Measurements from ENCODE around the gene KCNMA1. TPM values are rescaled to one million over a fixed set of nuclear protein-coding genes. Genes with fewer than 3 reads are reported as not detected.

Gene KCNMA1
- total and polyA plus RNA-seq, 4 experiments from 2014 or later: 0.26 TPM; not detected in 3

DNA sequence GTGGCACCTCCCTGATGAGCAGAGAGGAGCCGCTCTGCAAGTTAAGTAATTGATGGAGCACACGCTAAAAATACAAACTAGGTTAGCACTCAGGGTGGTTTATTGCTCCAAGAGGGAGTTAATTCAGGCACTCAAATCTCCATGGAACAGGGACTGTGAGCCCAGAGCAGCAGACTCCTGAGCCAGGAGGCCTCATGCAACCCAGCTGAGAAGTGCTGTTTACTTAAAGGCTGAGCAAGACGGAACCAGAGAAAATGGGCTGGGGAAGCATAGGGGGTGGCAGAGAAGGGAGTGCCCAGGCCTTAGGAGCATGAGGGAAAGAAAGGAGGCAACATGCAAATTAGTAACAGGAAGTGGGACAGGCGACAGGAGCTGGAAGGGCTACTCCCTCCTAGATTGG lies 174.1 kb downstream of the KCNMA1 start:
- peaks cover 0 to 4% (median 0%) of the 10 kb centered on the region in 8 donors for H3K9me3 Mint-ChIP-seq
- H3K27ac ChIP-seq (ENCODE audit: low read depth, low read length): no peak overlapping the region
- no peaks in the 10 kb centered on the region for H3K4me1 Mint-ChIP-seq

DNA sequence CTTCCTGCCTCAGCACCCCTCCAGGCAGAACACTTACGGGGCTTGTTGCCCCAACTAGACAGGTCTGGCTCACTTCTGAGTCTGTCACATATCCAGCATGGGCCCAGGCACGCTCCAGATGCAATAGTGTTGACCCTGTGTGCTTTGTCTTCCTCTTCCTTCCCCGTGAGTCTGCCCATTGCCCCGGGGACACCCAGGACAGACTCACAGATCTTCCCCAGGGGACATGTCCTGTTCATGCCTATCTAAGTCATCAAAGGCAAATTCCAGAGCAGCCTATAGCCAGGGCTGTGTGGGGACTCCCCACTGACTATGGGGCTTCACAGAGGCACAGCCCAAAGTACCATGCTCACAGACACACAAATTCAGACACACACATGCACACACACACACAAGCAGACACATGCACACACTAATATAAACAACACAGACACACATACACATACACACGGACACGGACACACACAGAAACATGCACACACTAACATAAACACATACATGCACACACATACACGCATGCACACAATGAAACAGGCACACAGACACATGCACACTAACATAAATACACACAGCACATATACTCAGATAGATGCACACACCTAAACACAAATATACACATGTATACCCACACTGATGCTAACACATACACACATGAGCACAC lies 175.8 kb downstream of the KCNMA1 start:
- no peaks in the 10 kb centered on the region for H3K36me3 ChIP-seq (ENCODE audit: insufficient read depth, low read length)
- H3K4me3 Mint-ChIP-seq: no peak overlapping the region
- no peak overlapping the region for H3K4me3 ChIP-seq (ENCODE audit: low read length in 2 of 2)
- H3K27me3 Mint-ChIP-seq: no peaks in the 10 kb centered on the region
- POLR2A ChIA-PET (ENCODE audit: partially characterized antibody): no interaction called here
- peaks cover 0 to 4% (median 0%) of the 10 kb centered on the region in 8 donors for H3K9me3 Mint-ChIP-seq
- no peaks in the 10 kb centered on the region for H3K27me3 ChIP-seq (ENCODE audit: insufficient read depth, low read length)
- no peak overlapping the region for H3K27ac Mint-ChIP-seq
- no peaks in the 10 kb centered on the region for H3K9me3 ChIP-seq (ENCODE audit: control insufficient read depth in 1 of 2, low read length in 2 of 2)
- no peaks in the 10 kb centered on the region for H3K4me1 Mint-ChIP-seq
- no peaks in the 10 kb centered on the region for H3K36me3 Mint-ChIP-seq
- intact Hi-C loops (cut with micrococcal nuclease): no loop called here
- no peaks in the 10 kb centered on the region for H3K4me1 ChIP-seq (ENCODE audit: insufficient read depth, low read length)
- CTCF ChIA-PET (ENCODE audit: partially characterized antibody): no interaction called here
- DNase-seq: no peak
- no peak overlapping the region for H3K27ac ChIP-seq (ENCODE audit: low read depth, low read length)

More for the DNA sequence above, 174.1 kb downstream of the KCNMA1 start:
- Histone ChIP-seq H3K4me1 (ENCODE audit: insufficient read depth, low read length) (no peaks in the 10 kb centered on the region), H3K9me3 (ENCODE audit: control insufficient read depth in 1 of 2, low read length in 2 of 2) (no peaks in the 10 kb centered on the region), H3K36me3 (ENCODE audit: insufficient read depth, low read length) (no peaks in the 10 kb centered on the region), H3K27me3 (ENCODE audit: insufficient read depth, low read length) (no peaks in the 10 kb centered on the region), H3K4me3 (ENCODE audit: low read length in 2 of 2) (no peak overlapping the region)
- Mint-ChIP-seq H3K27me3 (no peaks in the 10 kb centered on the region), H3K27ac (no peak overlapping the region), H3K36me3 (no peaks in the 10 kb centered on the region), H3K4me3 (no peak overlapping the region)
- intact Hi-C loops (cut with micrococcal nuclease): no loop called here
- ChIA-PET POLR2A (ENCODE audit: partially characterized antibody) (no interaction called here), CTCF (ENCODE audit: partially characterized antibody) (no interaction called here)
- DNase-seq: no peak

GRCh38 chr10:77459905-77460304 lies 177.7 kb downstream of the KCNMA1 start:
- ChIA-PET CTCF (ENCODE audit: partially characterized antibody) (no interaction called here), POLR2A (ENCODE audit: partially characterized antibody) (no interaction called here)
- Mint-ChIP-seq H3K4me1 (no peaks in the 10 kb centered on the region), H3K4me3 (no peak overlapping the region), H3K27ac (no peak overlapping the region), H3K36me3 (no peaks in the 10 kb centered on the region), H3K9me3 (peaks cover 0 to 2% (median 0%) of the 10 kb centered on the region in 8 donors), H3K27me3 (no peaks in the 10 kb centered on the region)
- DNase-seq: no peak
- H3K36me3 ChIP-seq (ENCODE audit: insufficient read depth, low read length): no peaks in the 10 kb centered on the region
- intact Hi-C loops (cut with micrococcal nuclease): no loop called here
- H3K4me1 ChIP-seq (ENCODE audit: insufficient read depth, low read length): no peaks in the 10 kb centered on the region
- no peaks in the 10 kb centered on the region for H3K9me3 ChIP-seq (ENCODE audit: control insufficient read depth in 1 of 2, low read length in 2 of 2)
- H3K4me3 ChIP-seq (ENCODE audit: low read length in 2 of 2): no peak overlapping the region
- H3K27me3 ChIP-seq (ENCODE audit: insufficient read depth, low read length): no peaks in the 10 kb centered on the region
- H3K27ac ChIP-seq (ENCODE audit: low read depth, low read length): no peak overlapping the region

DNA sequence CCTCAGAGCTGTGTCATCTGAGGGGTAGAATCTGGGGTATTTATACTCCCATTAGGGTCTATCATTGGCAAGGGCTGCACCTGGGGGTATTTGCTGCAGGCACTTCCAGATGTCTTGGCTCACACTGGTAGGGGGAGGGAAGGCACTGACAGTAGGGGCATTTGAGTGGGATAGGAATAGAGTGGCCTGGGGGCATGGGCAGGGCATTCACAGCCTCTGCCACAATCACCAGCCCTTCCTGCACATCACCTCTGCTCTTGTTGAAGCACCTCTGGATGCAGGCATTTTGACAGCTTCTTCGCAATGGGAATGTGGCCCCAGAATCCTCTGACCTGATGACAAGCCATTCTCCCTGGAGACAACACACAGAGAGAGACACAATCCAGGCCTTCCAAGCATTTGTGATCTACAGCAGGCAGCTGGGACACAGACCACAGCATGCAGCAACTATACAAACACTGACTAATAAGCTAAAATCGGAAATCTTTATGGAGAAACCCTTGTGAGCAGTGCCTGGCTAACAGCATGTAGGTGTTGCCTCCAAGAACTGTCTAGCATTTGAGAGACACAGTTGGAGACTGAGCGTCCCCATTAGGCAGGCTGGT lies 178.5 kb downstream of the KCNMA1 start:
- Histone ChIP-seq H3K27me3 (ENCODE audit: insufficient read depth, low read length) (no peaks in the 10 kb centered on the region), H3K36me3 (ENCODE audit: insufficient read depth, low read length) (no peaks in the 10 kb centered on the region), H3K27ac (ENCODE audit: low read depth, low read length) (no peak overlapping the region), H3K4me1 (ENCODE audit: insufficient read depth, low read length) (no peaks in the 10 kb centered on the region), H3K9me3 (ENCODE audit: control insufficient read depth in 1 of 2, low read length in 2 of 2) (no peaks in the 10 kb centered on the region), H3K4me3 (ENCODE audit: low read length in 2 of 2) (no peak overlapping the region)
- H3K4me1 Mint-ChIP-seq: no peaks in the 10 kb centered on the region
- intact Hi-C loops (cut with micrococcal nuclease): no loop called here
- H3K27me3 Mint-ChIP-seq: no peaks in the 10 kb centered on the region
- CTCF ChIA-PET (ENCODE audit: partially characterized antibody): no interaction called here
- H3K9me3 Mint-ChIP-seq: peaks cover 0 to 2% (median 0%) of the 10 kb centered on the region in 8 donors
- no peaks in the 10 kb centered on the region for H3K36me3 Mint-ChIP-seq
- H3K27ac Mint-ChIP-seq: no peak overlapping the region
- H3K4me3 Mint-ChIP-seq: no peak overlapping the region
- POLR2A ChIA-PET (ENCODE audit: partially characterized antibody): no interaction called here
- no peak for DNase-seq

DNA sequence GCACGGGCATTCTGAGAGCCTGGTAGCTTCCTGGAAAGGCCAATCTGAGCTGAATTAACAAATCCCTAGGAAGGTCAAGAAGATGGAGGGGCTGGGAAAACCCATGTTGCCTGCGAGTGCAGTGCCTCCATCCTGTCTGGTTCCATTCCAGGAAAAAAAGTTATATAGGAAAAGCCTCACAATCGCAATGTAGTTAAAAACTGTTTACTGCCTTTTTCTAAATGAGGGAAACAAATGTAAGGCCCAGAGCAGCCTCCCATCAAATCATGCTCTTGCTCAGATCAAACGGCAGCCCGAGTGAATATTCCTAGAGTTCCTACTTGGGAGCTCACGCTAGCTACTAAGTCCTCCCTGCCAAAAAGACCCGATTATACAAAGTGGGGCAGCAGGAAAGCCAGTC lies 179.9 kb downstream of the KCNMA1 start:
- DNase-seq: no peak
- H3K4me3 Mint-ChIP-seq: no peak overlapping the region
- H3K36me3 Mint-ChIP-seq: no peaks in the 10 kb centered on the region
- peaks cover 0 to 2% (median 0%) of the 10 kb centered on the region in 8 donors for H3K9me3 Mint-ChIP-seq
- no peak overlapping the region for H3K27ac ChIP-seq (ENCODE audit: low read depth, low read length)
- ChIA-PET CTCF (ENCODE audit: partially characterized antibody) (no interaction called here), POLR2A (ENCODE audit: partially characterized antibody) (no interaction called here)
- H3K4me3 ChIP-seq (ENCODE audit: low read length in 2 of 2): no peak overlapping the region
- H3K4me1 Mint-ChIP-seq: no peaks in the 10 kb centered on the region
- H3K27me3 Mint-ChIP-seq: no peaks in the 10 kb centered on the region
- no peak overlapping the region for H3K27ac Mint-ChIP-seq
- no peaks in the 10 kb centered on the region for H3K27me3 ChIP-seq (ENCODE audit: insufficient read depth, low read length)
- H3K9me3 ChIP-seq (ENCODE audit: control insufficient read depth in 1 of 2, low read length in 2 of 2): no peaks in the 10 kb centered on the region
- no peaks in the 10 kb centered on the region for H3K4me1 ChIP-seq (ENCODE audit: insufficient read depth, low read length)
- no peaks in the 10 kb centered on the region for H3K36me3 ChIP-seq (ENCODE audit: insufficient read depth, low read length)
- intact Hi-C loops (cut with micrococcal nuclease): no loop called here

- no peak overlapping the region for H3K27ac ChIP-seq (ENCODE audit: low read depth, low read length)
- peaks cover 0 to 2% (median 0%) of the 10 kb centered on the region in 8 donors for H3K9me3 Mint-ChIP-seq
- ChIA-PET POLR2A (ENCODE audit: partially characterized antibody) (no interaction called here), CTCF (ENCODE audit: partially characterized antibody) (no interaction called here)
- H3K4me1 ChIP-seq (ENCODE audit: insufficient read depth, low read length): no peaks in the 10 kb centered on the region
- H3K9me3 ChIP-seq (ENCODE audit: control insufficient read depth in 1 of 2, low read length in 2 of 2): no peaks in the 10 kb centered on the region
- no peak overlapping the region for H3K4me3 ChIP-seq (ENCODE audit: low read length in 2 of 2)
- no peak overlapping the region for H3K4me3 Mint-ChIP-seq
- H3K36me3 Mint-ChIP-seq: no peaks in the 10 kb centered on the region
- H3K27ac Mint-ChIP-seq: no peak overlapping the region
- no peak for DNase-seq
- intact Hi-C loops (cut with micrococcal nuclease): no loop called here
- H3K27me3 Mint-ChIP-seq: no peaks in the 10 kb centered on the region
- no peaks in the 10 kb centered on the region for H3K36me3 ChIP-seq (ENCODE audit: insufficient read depth, low read length)
- H3K27me3 ChIP-seq (ENCODE audit: insufficient read depth, low read length): no peaks in the 10 kb centered on the region
- H3K4me1 Mint-ChIP-seq: no peaks in the 10 kb centered on the region
Observed at GRCh38 chr10:77457266-77457665, 180.3 kb downstream of the KCNMA1 start.

DNA sequence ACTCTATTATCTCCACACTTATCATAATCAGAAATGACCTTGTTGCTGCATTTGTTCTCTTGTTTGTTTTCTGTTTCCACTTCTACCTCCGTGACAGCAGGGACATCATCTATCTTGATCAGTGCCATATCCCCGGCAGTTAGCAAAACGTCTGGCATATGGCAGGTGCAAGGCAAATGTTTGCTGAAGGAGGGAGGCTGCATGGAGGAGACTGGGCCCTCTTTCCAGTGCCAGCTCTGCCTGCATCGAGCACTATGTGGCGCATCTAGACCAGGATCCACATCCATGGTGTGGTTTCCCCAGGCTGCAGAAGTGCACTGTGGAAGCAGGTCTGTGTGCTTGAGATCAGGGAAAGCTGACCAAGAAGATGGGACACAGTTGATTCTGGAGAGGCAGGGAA lies 181.2 kb downstream of the KCNMA1 start:
- no peaks in the 10 kb centered on the region for H3K27me3 ChIP-seq (ENCODE audit: insufficient read depth, low read length)
- H3K4me3 ChIP-seq (ENCODE audit: low read length in 2 of 2): no peak overlapping the region
- H3K36me3 Mint-ChIP-seq: no peaks in the 10 kb centered on the region
- no peaks in the 10 kb centered on the region for H3K27me3 Mint-ChIP-seq
- H3K9me3 Mint-ChIP-seq: no peaks in the 10 kb centered on the region
- H3K4me3 Mint-ChIP-seq: no peak overlapping the region
- no peak for DNase-seq
- H3K4me1 ChIP-seq (ENCODE audit: insufficient read depth, low read length): no peaks in the 10 kb centered on the region
- no peaks in the 10 kb centered on the region for H3K4me1 Mint-ChIP-seq
- ChIA-PET CTCF (ENCODE audit: partially characterized antibody) (no interaction called here), POLR2A (ENCODE audit: partially characterized antibody) (no interaction called here)
- no peaks in the 10 kb centered on the region for H3K9me3 ChIP-seq (ENCODE audit: control insufficient read depth in 1 of 2, low read length in 2 of 2)
- H3K27ac Mint-ChIP-seq: no peak overlapping the region
- intact Hi-C loops (cut with micrococcal nuclease): no loop called here
- H3K36me3 ChIP-seq (ENCODE audit: insufficient read depth, low read length): no peaks in the 10 kb centered on the region
- no peak overlapping the region for H3K27ac ChIP-seq (ENCODE audit: low read depth, low read length)

Data from CD4-positive, alpha-beta memory T cell (primary cell).